Activated B cell treated with CpG ODN at 0.5 μM for 24 hours (primary cell): Measurements from ENCODE around the gene TRABD2B. TPM values are rescaled to one million over a fixed set of nuclear protein-coding genes. Genes with fewer than 3 reads are reported as not detected.

Experiments
- ATAC-seq: fragments of 200-7000 bp; cut with Tn5 transposase; one replicate; pipeline ENCODE4 v1.10.0; 2021; ENCODE audit warnings: low read depth, mild to moderate bottlenecking, moderate library complexity
- CTCF ChIA-PET: fragments of 350-600 bp; sonication (Branson Sonifier 250); formaldehyde crosslinking; loops from one replicate; lab custom pipeline; 2021; ENCODE audit warnings: antibody characterized with exemption; lab: Charles Lee
- POLR2A ChIA-PET: fragments of 350-600 bp; sonication (Branson Sonifier 250); formaldehyde crosslinking; loops from one replicate; lab custom pipeline; 2021; ENCODE audit warnings: antibody characterized with exemption; lab: Charles Lee
- DNase-seq: peaks from one replicate; pipeline ENCODE4 v3.0.0; 2022
- H3K27ac Mint-ChIP-seq: one replicate; pipeline ENCODE4 v1.8.0; 2020; ENCODE audit warnings: mixed read lengths
- H3K27me3 Mint-ChIP-seq: one replicate; pipeline ENCODE4 v1.8.0; 2021; ENCODE audit warnings: mixed read lengths
- H3K36me3 Mint-ChIP-seq: one replicate; pipeline ENCODE4 v1.8.0; 2021; ENCODE audit warnings: low read depth, mixed read lengths
- H3K4me1 Mint-ChIP-seq: one replicate; pipeline ENCODE4 v1.8.0; 2021; ENCODE audit warnings: mixed read lengths
- H3K4me3 Mint-ChIP-seq: one replicate; pipeline ENCODE4 v1.8.0; 2020; ENCODE audit warnings: mild to moderate bottlenecking, mixed read lengths
- H3K9me3 Mint-ChIP-seq: one replicate; pipeline ENCODE4 v1.8.0; 2020; ENCODE audit warnings: mixed read lengths
- intact Hi-C: fragments of 100-400 bp; cut with micrococcal nuclease; formaldehyde crosslinking; loops from one replicate; pipeline ENCODE4 v1.15.1; 2024
- total RNA-seq: library from RNA; stranded (reverse); gene quantifications from 2 replicates; pipeline ENCODE4 v1.2.3, GENCODE V29; 2022
- TF ChIP-seq, protein P1 (sequence below): fragments of 200-600 bp; IDR thresholded peaks from one replicate; pipeline ENCODE4 v1.8.0; 2022; ENCODE audit warnings: antibody characterized with exemption, mild to moderate bottlenecking

The TRABD2B gene
- total RNA-seq, 1 donor from 2014 or later: not detected

DNA sequence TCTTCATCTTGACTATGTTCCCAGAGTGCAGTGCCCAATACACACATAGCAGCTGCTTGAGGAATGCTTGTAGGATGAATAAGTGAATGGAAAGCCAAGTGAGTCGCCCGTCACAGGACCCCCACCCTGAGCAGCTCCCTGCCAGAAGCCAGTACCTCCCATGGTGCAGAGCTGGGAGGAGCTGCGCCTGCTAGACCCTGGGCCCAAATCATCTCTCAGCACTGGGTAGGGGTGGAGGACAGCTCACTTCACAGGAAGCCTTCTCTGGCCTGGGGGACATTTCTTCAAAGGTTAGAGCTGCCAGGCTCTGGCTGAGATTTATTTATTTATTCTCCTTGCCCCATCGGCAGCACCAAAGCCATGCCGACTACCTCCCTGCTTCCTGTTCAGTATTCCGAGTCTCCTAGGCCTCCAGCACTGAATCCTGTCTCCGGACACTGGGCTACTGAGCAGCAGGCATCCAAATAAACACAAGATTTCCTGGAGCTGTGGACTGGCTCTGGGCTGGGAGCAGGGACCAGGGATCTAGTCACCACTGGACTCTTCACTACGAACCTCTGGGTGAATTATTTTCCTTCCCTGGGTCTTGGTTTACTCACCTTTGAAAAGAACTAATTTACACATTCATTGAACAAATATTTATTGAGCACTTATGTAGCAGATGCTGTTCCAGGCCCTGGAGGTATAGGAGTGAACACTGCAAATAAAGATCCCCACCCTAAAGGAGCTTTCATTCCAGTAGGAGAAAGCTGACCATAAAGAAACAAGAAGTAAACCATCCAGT, 187.7 kb downstream of the TRABD2B start:
- TF ChIP-seq, protein P1, sequence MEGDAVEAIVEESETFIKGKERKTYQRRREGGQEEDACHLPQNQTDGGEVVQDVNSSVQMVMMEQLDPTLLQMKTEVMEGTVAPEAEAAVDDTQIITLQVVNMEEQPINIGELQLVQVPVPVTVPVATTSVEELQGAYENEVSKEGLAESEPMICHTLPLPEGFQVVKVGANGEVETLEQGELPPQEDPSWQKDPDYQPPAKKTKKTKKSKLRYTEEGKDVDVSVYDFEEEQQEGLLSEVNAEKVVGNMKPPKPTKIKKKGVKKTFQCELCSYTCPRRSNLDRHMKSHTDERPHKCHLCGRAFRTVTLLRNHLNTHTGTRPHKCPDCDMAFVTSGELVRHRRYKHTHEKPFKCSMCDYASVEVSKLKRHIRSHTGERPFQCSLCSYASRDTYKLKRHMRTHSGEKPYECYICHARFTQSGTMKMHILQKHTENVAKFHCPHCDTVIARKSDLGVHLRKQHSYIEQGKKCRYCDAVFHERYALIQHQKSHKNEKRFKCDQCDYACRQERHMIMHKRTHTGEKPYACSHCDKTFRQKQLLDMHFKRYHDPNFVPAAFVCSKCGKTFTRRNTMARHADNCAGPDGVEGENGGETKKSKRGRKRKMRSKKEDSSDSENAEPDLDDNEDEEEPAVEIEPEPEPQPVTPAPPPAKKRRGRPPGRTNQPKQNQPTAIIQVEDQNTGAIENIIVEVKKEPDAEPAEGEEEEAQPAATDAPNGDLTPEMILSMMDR: no peak
- H3K4me3 Mint-ChIP-seq: no peak overlapping the region

DNA sequence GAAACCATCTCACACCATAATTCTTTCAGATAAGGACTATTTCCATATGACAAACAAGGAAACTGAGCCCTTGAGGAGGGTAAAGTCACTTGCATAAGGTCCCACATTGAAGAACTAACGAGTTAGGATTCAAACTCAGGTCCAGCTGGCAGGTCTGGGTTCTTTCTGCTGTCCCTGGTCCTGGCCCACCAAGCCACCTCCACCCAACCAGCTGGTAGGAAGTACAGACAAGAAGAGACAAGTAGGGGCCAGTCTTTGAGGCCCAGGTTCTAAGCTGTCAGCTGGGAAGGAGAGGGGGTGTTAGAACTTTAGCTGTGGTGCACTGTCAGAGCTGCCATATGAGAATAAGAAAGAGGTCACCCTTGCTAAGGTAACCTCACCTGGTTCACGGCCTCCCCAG, 188.6 kb downstream of the TRABD2B start:
- no peaks in the 10 kb centered on the region for H3K9me3 Mint-ChIP-seq
- no peak overlapping the region for H3K27ac Mint-ChIP-seq
- CTCF ChIA-PET: no interaction called here
- POLR2A ChIA-PET: no interaction called here
- no peaks in the 10 kb centered on the region for H3K4me1 Mint-ChIP-seq
- TF ChIP-seq, protein P1: no peak
- no peak for ATAC-seq
- no peaks in the 10 kb centered on the region for H3K27me3 Mint-ChIP-seq
- H3K4me3 Mint-ChIP-seq: no peak overlapping the region
- no peak for DNase-seq
- no peaks in the 10 kb centered on the region for H3K36me3 Mint-ChIP-seq
- intact Hi-C loops: no loop called here

More for the DNA sequence above, 187.7 kb downstream of the TRABD2B start:
- Mint-ChIP-seq H3K27ac (no peak overlapping the region), H3K4me1 (no peaks in the 10 kb centered on the region), H3K9me3 (no peaks in the 10 kb centered on the region), H3K36me3 (no peaks in the 10 kb centered on the region), H3K27me3 (peaks cover 2% of the 10 kb centered on the region)
- ChIA-PET CTCF (no interaction called here), POLR2A (no interaction called here)
- intact Hi-C loops: no loop called here
- DNase-seq: no peak
- ATAC-seq: no peak

DNA sequence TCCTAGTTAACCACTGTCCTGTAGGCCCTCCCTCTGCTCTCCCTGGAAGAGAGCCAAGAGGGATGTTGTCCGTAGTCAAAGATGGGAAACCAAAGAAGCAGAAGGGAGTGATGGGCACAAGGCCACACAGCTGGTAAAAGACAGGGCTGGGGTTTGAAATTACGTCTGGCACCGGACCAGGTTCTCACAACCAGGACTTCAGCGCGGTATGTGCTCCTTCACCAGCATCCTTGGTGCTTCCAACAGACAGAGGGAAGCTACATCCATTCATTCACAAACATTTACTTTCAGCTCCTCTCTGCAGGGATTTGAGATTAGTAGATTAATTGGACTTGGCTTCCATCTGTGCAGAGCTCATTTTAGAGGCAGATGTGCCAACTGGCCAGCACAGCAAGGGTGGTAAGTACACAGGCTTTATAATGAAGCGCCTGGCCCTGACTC, 191.2 kb downstream of the TRABD2B start:
- TF ChIP-seq, protein P1: no peak
- Mint-ChIP-seq H3K9me3 (no peaks in the 10 kb centered on the region), H3K4me1 (no peaks in the 10 kb centered on the region), H3K27ac (no peak overlapping the region), H3K36me3 (no peaks in the 10 kb centered on the region), H3K4me3 (no peak overlapping the region), H3K27me3 (no peaks in the 10 kb centered on the region)
- ChIA-PET CTCF (no interaction called here), POLR2A (no interaction called here)
- DNase-seq (no peak), ATAC-seq (no peak)
- intact Hi-C loops: no loop called here

DNA sequence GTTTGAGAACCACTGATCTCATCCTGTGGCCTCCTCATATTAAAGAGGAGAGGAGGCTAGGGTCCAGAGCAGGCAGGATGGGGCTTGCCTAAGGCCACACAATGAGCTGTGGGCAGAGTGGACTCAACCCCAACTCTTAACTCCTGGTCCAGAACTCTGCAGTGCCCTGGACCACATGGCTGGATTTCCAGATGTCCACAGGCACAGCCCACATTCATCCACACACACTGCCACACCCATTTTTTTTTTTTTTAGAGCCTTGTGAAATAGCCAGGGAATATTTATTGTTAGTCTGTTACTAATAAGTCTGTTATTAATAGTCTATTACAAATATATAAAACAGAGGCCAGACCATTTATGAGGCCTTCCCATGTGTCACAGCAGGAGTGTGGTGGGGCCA, 192.2 kb downstream of the TRABD2B start:
- intact Hi-C loops: no loop called here
- ChIA-PET CTCF (no interaction called here), POLR2A (no interaction called here)
- no peak overlapping the region for H3K27ac Mint-ChIP-seq
- H3K9me3 Mint-ChIP-seq: no peaks in the 10 kb centered on the region
- H3K27me3 Mint-ChIP-seq: no peaks in the 10 kb centered on the region
- H3K4me3 Mint-ChIP-seq: no peak overlapping the region
- no peak for DNase-seq
- ATAC-seq: no peak
- TF ChIP-seq, protein P1: no peak
- no peaks in the 10 kb centered on the region for H3K4me1 Mint-ChIP-seq
- no peaks in the 10 kb centered on the region for H3K36me3 Mint-ChIP-seq

DNA sequence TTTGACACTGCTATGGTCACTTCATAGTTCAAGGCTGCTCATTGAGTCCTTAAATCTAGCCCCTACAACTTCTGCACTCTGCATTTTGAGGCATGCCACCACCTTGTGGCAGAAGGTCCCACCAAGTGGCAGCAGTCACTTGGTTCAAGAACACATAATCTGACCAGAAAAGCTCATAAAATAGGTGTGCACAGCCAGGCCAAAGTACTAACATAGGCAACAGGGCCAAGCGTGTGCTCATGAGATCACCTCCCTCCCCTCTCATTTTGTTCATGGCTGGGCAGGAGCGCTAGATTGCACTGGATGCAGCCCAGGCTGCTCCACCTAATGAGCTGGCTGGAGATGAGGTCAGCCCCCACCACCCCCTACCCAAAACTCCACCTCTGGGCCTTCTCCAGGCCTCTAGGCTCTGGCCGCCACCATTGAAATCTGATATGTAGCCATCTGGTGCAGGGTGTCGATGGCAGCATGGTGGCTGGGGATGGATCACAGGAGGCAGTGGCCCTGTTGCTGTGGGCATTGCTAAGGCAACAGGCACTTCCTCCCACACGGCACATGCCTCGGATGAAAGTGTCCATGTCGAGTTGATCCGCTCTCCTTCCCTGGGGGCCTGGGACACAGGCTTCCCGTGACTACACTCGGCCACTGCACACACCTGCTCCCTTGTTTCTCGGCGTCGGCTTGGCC, 193.2 kb downstream of the TRABD2B start:
- H3K27me3 Mint-ChIP-seq: no peaks in the 10 kb centered on the region
- H3K4me1 Mint-ChIP-seq: no peaks in the 10 kb centered on the region
- ChIA-PET POLR2A (no interaction called here), CTCF (no interaction called here)
- TF ChIP-seq, protein P1: no peak
- intact Hi-C loops: no loop called here
- H3K4me3 Mint-ChIP-seq: no peak overlapping the region
- ATAC-seq: no peak
- DNase-seq: no peak
- no peak overlapping the region for H3K27ac Mint-ChIP-seq
- no peaks in the 10 kb centered on the region for H3K9me3 Mint-ChIP-seq
- H3K36me3 Mint-ChIP-seq: no peaks in the 10 kb centered on the region
